Stimulated activated CD4-positive, alpha-beta T cell treated with anti-CD3 and anti-CD28 coated beads, TNF-alpha, amount 100 ng/mL, for 24 hours (primary cell): ENCODE measurements around the gene PIMREG.
A peak's percentile ranks its signal among the peaks of the same experiment; 100 is the strongest.
"Not testable (repeated sequence)": the region's sequence is repeated elsewhere in the genome, so short reads cannot be mapped to it uniquely, and the experiment has no call there.

ENCODE experiments used
- DNase-seq, 3 experiments: peaks; one replicate each; pipeline ENCODE4 v3.0.0-alpha.2; 2020; ENCODE audit warnings: low read depth in 3 of 3

PIMREG gene

GRCh38 chr17:6478486-6478885 is 34.2 kb downstream of the PIMREG start:
- no peak for DNase-seq

- DNase-seq, result no peak
These were observed 35.5 kb downstream of the PIMREG start for GRCh38 chr17:6479622-6480302.

DNA sequence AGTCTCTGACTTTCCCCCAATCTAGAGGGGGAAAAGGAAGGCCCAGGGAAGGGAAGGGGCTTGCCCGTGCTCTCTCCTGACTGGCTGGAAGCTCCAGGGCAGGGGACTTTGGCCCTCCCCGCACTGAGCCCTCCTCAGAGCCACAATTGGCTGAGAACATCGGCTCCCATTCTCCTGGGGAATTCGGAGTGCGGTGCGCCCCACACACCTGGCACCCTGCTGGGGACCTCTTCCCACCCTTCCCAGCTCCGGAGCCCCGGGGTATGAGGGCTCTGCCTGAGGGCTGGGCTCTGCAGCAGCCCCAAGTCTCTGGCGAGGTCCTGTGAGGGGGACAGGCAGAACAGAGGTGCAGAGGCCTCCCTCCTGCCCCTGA is 36.0 kb downstream of the PIMREG start:
- DNase-seq, result no peak

DNA sequence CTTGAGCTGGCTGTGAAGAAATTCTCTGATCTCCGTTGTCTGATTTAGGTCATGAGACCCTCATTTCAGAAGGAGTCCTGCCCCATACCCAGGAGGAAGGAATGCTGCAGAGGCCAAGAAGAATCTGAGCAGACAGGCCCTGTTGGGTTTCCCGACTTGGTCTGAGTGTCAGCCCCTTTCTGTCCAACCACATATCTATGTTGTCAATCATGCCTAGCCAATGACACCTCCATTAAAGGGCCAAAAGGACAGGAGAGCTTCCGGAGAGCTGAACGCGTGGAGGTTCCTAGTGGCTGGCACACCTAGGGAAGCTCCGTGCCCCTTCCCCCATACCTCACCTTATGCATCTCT is 37.8 kb downstream of the PIMREG start:
- no peak for DNase-seq

- not testable (repeated sequence) for DNase-seq
These were observed 38.5 kb downstream of the PIMREG start for GRCh38 chr17:6482796-6483195.

DNA sequence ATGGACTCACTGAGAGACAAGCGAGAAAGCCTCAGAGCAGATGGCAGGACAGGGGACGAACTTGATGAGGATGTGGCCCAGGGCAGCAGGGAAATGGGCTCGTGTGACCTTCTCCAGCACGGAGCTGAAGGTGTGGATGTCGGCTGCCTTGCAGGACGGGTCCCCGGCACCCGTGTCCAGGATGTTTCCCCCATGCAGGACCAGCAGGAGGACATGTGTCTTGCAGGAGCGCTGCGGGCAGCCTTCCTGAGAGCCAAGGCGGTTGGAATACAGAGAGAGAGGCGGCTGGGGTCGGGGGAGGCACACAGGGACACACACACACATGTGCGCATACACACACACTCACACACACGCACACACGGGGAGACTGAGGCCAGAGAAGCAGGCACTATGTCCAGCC is 39.3 kb downstream of the PIMREG start:
- DNase-seq, result no peak

- no peak for DNase-seq
These were observed 41.6 kb downstream of the PIMREG start for GRCh38 chr17:6485646-6486412.

DNA sequence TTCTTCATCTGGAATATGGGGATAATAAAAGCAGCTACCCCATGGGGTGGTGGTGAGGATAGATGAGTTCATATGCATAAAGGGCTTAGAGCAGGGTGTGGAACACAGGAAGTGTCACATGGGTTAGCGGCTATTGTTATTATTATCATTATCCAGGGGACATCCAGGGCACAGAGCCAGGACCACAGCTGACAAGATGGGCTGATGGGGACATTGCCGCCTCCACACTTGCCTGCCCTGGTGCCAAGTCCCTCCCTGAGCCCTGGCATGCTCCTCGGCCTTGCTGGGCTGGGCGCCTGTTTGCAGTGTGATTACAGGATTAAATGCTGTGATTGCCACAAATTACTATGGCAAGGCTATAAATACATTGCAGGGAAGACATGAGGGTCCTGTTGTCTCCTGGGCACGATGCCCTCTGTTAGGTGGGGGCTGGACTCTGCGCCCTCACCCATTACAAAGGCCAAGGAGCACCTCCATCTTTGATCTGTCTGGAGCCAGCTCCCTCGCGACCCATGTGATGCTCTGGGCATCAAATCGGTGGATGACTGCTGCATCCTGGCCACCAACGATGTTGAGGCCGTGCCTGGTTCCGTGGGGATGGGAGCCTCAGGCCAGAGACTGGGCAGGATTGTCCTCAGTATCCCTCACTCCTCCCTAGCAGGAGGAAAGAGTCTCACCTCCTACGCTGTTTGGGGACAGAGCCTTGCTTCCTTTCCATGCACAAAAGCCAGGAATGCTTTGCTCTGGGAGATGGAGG is 43.2 kb downstream of the PIMREG start:
- no peak for DNase-seq

DNA sequence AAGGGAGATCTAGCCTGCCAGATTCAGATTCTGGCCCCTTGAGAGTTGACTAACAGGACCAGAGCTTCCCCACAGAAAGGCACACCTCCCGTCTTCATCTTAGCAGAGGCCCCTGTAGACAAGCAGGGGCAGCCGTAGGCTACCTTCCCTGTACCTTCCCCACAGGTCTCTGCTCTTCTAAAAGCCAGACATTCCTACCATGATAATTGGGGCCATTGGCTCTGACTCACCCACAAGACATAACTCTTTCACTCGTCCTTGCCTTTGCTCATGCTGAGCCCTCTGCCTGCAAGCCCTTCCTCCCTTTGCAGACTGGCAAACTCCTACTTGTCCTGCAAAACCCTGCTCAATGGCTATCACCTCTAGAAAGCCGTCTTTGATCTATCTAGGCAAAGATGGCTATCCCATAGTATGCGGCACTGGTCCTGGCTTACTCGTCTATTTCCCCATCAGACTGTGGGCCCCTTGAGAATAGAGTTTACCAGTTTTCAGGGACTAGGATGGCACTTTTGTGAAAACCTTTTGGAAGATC is 43.8 kb downstream of the PIMREG start:
- DNase-seq, result no peak

- no peak for DNase-seq
These were observed 44.8 kb downstream of the PIMREG start for GRCh38 chr17:6489016-6489550.

GRCh38 chr17:6491071-6491700 is 46.9 kb downstream of the PIMREG start:
- DNase-seq, result no peak

DNA sequence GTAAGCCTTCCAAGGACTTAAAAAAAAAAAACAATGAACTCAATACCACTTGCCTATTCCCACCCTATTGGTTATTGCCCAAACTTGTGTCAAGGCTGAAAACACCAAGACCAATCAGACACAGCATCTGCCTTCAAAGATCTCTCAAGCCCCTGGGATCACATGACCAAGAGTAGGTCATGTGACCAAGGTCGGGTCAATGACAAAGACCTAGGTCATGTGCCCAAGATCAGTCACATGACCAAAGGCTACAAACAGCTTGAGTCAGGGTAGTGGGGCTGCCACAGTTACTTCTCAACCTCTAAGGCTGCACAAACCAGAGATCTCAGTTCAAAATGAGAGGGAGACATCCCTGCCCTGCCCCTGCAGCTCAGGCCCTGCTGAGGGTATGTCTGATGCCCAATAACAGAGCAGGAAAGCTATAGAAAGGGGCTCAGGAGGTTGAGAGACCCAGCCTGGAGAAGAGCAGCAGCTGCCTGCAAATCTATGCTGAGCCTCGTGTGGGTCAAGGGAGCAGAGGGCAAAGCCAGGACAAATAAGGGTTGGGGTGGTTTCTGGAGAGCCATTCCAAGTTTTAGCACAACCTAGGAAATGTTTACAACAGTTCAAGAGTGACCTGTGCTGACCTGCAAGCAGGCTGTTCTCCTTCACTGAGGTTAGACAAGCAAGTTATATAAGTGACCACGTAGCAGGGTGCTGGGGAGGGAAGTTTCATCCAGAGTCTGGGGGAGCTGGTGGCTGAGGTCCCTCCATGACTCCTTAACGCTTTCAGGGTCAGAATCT is 48.8 kb downstream of the PIMREG start:
- no peak for DNase-seq

- no peak for DNase-seq
These were observed 50.1 kb downstream of the PIMREG start for GRCh38 chr17:6494239-6494941.

- DNase-seq, result no peak
These were observed 51.3 kb downstream of the PIMREG start for GRCh38 chr17:6495450-6496115.

- DNase-seq, result peak in 1 of 3 experiments; percentile 14
These were observed 51.8 kb downstream of the PIMREG start for GRCh38 chr17:6496116-6496481.

DNA sequence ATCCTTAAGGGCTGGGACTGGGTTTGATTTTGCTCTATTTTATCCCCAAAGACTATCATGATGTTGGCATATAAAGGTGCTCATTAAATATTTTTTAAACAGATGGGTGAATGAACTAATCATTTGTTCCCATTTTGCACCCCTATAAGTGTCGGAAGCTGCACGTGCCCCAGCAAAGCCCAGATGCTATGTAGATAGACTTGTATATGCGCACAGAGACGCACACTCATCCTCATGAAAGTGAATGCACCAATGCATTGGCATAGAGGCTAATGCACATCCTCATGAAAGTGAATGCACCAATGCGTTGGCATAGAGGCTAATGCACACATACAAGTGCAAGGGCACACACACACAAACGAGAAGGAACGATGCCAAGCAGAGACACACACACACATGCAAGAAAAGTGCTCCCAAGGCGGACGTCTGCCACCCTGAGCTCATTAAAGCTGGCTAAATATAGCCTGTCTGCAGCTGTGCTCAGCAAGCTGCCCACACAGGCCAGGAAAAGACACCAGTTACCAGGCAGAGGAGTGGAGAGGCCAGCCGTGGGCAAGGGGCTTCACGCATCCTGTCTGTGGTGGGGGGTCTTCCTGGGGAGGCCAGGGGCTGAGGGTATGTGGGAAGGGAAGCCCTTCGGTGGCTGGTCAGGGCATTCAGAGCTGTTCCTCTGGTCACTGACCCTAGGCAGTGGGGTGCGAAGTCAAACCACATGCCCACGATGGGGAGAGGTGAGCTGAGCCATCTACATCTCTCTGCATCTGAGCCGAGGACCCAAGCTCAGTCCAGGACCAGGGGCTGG is 52.6 kb downstream of the PIMREG start:
- no peak for DNase-seq

DNA sequence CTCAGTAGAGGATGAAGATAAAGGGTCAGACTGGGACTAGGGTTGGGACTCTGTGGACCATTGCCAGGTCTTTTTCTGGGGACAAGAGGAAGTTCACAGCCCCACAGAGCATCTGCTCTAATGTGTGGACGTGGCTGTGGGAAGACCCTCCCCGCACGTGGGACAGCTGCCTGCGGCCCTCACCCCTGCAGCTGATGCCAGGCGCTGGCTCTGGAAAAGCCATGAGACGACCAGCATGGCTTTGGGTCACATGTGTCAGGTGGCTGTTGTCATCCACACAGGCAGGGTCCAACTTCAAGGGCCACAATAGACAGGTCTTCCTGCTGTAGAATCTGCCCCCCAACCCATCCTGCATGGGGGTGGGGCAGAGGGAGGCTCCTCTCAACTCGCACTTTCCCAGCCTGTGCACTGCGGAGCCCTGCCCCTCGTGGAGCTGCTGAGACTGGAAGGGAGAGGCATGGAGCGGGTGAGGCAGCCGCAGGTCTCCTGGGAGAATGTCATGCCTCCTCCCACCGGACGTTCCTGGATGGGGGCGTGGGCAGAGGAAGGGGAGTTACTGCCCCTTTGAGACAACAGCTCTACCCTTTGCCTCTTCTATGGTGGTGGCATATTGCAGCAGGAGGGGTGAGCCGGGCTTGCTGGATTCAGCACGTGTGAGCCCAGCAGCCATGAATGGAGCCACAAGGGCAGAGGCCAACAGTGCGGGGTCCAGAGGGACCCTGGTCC is 53.4 kb downstream of the PIMREG start:
- no peak for DNase-seq

GRCh38 chr17:6498356-6498755 is 54.1 kb downstream of the PIMREG start:
- DNase-seq, result no peak
